ENCODE data around the gene PPP2R3C. TPM values are rescaled to one million over a fixed set of nuclear protein-coding genes. Genes with fewer than 3 reads are reported as not detected.

The PPP2R3C gene
- total RNA-seq, 1 experiment from 2014 or later = 19.6 TPM

DNA sequence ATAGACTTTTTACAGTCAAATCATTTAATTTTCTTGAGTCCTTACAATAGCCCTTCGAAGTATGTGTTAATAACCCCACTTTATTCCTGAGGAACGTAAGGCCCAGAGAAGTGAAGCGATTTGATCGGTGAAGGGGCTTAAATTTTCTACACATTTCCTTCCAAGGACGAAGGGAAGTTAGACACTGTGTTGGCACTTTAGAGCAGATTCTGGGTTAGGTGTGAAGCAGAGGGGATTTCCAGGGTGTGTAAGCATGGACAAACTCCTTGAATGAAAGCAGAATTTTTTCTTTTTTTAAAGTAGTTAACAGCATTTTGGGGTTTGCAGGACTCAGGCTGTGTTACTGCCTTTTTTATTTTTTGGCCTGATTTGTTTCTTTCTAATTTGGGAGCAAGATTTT, 39.4 kb upstream of the PPP2R3C start:
- Histone ChIP-seq H3K36me3 (ENCODE audit: control insufficient read depth, insufficient read depth, low read length) (no peaks in the 10 kb centered on the region), H3K4me3 (ENCODE audit: low read depth in 2 of 2, low read length in 2 of 2) (no peak overlapping the region), H3K27ac (ENCODE audit: low read length) (peak overlapping the region; percentile 92), H3K9me3 (ENCODE audit: control insufficient read depth, insufficient read depth, low read depth, low read length) (no peaks in the 10 kb centered on the region), H3K27me3 (ENCODE audit: control insufficient read depth, insufficient read depth, low read length) (no peaks in the 10 kb centered on the region), H3K4me1 (ENCODE audit: control insufficient read depth, insufficient read depth, low read length) (peaks cover 46% of the 10 kb centered on the region)
- CTCF ChIA-PET = no interaction called here
- POLR2A ChIA-PET = no interaction called here
- ATAC-seq (no peak), DNase-seq (ENCODE audit: low read depth, low spot score) (no peak)
- BruUV-seq (replicated peaks) = no TSS peak
- in situ Hi-C loops (cut with HindIII; ENCODE audit: low pct_unique_long_range_greater_than_20kb, low sequenced_read_pairs) = no loop called here
- no peak for TF ChIP-seq SIN3A (IDR thresholded peaks at IDR 0.05; ENCODE audit: borderline replicate concordance, insufficient read depth, low read depth, low read length)
- TF ChIP-seq TCF7L2 (IDR thresholded peaks at IDR 0.05; ENCODE audit: low read depth, low read length) = no peak
- no peak for TF ChIP-seq POLR2AphosphoS5 (IDR thresholded peaks at IDR 0.05; ENCODE audit: low read depth, low read length)
- TF ChIP-seq, protein P1, sequence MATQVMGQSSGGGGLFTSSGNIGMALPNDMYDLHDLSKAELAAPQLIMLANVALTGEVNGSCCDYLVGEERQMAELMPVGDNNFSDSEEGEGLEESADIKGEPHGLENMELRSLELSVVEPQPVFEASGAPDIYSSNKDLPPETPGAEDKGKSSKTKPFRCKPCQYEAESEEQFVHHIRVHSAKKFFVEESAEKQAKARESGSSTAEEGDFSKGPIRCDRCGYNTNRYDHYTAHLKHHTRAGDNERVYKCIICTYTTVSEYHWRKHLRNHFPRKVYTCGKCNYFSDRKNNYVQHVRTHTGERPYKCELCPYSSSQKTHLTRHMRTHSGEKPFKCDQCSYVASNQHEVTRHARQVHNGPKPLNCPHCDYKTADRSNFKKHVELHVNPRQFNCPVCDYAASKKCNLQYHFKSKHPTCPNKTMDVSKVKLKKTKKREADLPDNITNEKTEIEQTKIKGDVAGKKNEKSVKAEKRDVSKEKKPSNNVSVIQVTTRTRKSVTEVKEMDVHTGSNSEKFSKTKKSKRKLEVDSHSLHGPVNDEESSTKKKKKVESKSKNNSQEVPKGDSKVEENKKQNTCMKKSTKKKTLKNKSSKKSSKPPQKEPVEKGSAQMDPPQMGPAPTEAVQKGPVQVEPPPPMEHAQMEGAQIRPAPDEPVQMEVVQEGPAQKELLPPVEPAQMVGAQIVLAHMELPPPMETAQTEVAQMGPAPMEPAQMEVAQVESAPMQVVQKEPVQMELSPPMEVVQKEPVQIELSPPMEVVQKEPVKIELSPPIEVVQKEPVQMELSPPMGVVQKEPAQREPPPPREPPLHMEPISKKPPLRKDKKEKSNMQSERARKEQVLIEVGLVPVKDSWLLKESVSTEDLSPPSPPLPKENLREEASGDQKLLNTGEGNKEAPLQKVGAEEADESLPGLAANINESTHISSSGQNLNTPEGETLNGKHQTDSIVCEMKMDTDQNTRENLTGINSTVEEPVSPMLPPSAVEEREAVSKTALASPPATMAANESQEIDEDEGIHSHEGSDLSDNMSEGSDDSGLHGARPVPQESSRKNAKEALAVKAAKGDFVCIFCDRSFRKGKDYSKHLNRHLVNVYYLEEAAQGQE (IDR thresholded peaks at IDR 0.05; ENCODE audit: insufficient read depth in 1 of 2, low read depth in 2 of 2, low read length in 1 of 2) = no peak
- TF ChIP-seq, protein P2, sequence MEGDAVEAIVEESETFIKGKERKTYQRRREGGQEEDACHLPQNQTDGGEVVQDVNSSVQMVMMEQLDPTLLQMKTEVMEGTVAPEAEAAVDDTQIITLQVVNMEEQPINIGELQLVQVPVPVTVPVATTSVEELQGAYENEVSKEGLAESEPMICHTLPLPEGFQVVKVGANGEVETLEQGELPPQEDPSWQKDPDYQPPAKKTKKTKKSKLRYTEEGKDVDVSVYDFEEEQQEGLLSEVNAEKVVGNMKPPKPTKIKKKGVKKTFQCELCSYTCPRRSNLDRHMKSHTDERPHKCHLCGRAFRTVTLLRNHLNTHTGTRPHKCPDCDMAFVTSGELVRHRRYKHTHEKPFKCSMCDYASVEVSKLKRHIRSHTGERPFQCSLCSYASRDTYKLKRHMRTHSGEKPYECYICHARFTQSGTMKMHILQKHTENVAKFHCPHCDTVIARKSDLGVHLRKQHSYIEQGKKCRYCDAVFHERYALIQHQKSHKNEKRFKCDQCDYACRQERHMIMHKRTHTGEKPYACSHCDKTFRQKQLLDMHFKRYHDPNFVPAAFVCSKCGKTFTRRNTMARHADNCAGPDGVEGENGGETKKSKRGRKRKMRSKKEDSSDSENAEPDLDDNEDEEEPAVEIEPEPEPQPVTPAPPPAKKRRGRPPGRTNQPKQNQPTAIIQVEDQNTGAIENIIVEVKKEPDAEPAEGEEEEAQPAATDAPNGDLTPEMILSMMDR (IDR thresholded peaks at IDR 0.05) = no peak
- intact Hi-C loops (cut with micrococcal nuclease; ENCODE audit: unreplicated experiment) = no loop called here

DNA sequence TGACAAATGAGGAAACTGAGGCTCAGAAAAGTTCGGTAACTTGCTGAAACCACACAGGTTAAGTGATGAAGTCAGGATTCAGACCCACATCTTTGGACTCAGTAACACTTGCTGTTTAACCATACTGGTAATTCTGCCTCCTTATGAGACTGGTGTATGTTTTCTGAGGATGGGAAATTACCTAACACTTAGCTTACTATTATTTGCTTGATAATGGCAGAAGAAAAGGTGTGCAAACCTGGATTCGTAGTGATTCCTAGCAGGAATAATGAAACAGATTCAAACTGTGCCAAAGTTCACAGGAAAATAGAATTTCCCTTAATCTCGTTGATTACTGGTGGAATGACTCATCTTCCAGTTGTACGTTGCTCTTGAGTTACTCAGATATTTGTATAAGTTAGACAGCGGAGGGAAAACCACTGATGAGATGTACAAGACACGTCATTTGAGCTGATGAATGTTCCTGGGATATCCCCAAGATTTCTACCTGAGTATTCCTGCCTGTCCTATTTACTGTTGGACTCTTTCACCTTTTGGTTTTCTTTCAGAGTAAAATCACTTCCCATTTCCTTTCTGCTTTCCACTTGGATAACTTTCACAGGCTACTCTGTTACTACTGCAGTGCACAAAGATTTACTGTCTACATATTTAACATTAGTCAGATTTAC, 38.1 kb upstream of the PPP2R3C start:
- POLR2A ChIA-PET = interaction anchor here (0.6 kb wide), 1 partner anchor 17 kb away, joined by 3 read pairs; no protein-coding TSS in a partner anchor
- no TSS peak for BruUV-seq (replicated peaks)
- peaks cover 57% of the 10 kb centered on the region for H3K4me1 ChIP-seq (ENCODE audit: control insufficient read depth, insufficient read depth, low read length)
- ATAC-seq = peak; percentile 92
- no peaks in the 10 kb centered on the region for H3K9me3 ChIP-seq (ENCODE audit: control insufficient read depth, insufficient read depth, low read depth, low read length)
- peak overlapping the region in 1 of 2 experiments; percentile 10; a peak in 2 of 4 replicates for H3K4me3 ChIP-seq (ENCODE audit: low read depth in 2 of 2, low read length in 2 of 2)
- H3K27ac ChIP-seq (ENCODE audit: low read length) = peak overlapping the region; percentile 92
- no peaks in the 10 kb centered on the region for H3K27me3 ChIP-seq (ENCODE audit: control insufficient read depth, insufficient read depth, low read length)
- peak; percentile 83 for DNase-seq (ENCODE audit: low read depth, low spot score)
- TF ChIP-seq, protein P2 (IDR thresholded peaks at IDR 0.05) = no peak
- TF ChIP-seq, protein P1 (IDR thresholded peaks at IDR 0.05; ENCODE audit: insufficient read depth in 1 of 2, low read depth in 2 of 2, low read length in 1 of 2) = no peak
- TF ChIP-seq SIN3A (IDR thresholded peaks at IDR 0.05; ENCODE audit: borderline replicate concordance, insufficient read depth, low read depth, low read length) (no peak), POLR2AphosphoS5 (IDR thresholded peaks at IDR 0.05; ENCODE audit: low read depth, low read length) (peak; percentile 52; the same call in 1 of the 2 replicates)
- intact Hi-C loops (cut with micrococcal nuclease; ENCODE audit: unreplicated experiment) = no loop called here
- H3K36me3 ChIP-seq (ENCODE audit: control insufficient read depth, insufficient read depth, low read length) = no peaks in the 10 kb centered on the region
- CTCF ChIA-PET = no interaction called here
- in situ Hi-C loops (cut with HindIII; ENCODE audit: low pct_unique_long_range_greater_than_20kb, low sequenced_read_pairs) = no loop called here

Data from Panc1 (cell line).